Midbrain (tissue), 1 donor: ENCODE measurements around the gene EPDR1.
"Not testable (repeated sequence)": the region's sequence is repeated elsewhere in the genome, so short reads cannot be mapped to it uniquely, and the experiment has no call there.

Source experiments
- DNase-seq: peaks from one replicate; lab custom pipeline; 2025; lab: John Stamatoyannopoulos, UW

Gene EPDR1

DNA sequence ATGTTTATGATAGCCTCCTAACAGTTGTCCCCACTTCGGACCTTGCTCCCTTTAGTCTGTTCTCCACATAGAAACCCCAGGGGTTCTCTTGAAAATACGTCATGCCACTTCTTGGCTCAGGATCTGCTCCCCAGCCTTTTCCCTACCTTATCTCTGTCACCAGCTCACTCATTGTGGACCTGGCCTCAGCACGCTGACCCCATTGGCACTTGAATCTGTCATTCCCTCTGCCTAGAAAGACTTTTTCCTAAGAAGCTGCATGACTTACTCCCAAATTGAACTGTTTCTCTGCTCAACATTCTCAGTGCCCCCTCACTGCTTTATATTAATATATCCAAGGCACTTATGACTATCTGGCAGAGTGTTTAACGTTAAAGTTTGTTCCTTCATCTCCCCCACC lies 8.4 kb downstream of the EPDR1 start:
- no peak for DNase-seq

DNA sequence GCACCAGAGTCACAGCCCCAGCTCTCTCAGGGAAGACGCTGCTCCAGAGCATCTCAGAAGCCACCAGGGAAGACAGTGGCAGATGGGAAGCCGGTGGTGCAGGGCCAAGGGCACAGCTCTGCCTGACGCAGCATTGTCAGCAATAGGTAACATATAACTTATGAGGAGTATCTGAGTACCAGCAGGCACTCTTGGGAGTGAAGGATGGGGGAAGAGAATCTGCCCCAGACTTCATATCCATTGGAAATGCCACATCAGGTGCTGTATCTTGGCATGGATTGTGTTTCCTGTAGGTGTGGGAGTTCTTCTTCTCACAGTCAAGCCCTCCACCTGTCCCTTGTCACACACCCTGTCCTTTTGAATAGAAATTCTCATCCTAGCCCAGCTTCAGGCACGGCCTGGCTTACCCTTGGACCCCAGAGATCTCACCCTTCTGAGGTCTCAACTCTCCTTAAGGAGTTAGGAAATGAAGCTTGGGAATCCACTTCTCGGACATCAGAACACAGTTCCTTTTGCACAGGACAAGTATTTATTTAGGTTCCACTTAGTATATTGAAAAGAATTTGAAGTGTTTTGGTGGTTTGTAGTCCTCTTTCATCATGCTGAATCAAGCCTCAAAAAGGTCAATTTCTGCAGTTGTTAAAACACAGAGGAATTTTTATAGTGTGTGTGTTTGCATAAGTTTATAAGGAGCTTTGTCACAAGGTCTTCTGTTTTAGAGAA lies 9.9 kb downstream of the EPDR1 start:
- no peak for DNase-seq

DNA sequence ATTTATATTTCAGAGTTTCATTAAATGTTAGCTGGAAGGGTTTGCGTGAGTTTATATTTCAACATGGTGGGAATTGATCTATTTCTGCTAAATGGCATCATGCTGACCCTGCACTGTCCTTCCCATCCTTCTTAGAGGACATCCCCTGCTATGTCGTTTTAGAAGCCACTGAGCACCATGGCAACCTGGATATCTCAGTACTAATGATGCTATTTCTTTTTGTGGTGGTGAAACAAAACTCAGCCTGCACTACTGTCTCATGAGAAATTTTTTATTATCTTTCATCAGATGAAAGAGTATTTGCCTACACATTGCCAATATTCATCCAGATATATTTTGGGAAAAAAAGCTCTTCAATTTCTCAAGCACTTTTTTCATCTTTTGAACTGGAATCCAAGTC lies 12.1 kb downstream of the EPDR1 start:
- DNase-seq, result no peak

DNA sequence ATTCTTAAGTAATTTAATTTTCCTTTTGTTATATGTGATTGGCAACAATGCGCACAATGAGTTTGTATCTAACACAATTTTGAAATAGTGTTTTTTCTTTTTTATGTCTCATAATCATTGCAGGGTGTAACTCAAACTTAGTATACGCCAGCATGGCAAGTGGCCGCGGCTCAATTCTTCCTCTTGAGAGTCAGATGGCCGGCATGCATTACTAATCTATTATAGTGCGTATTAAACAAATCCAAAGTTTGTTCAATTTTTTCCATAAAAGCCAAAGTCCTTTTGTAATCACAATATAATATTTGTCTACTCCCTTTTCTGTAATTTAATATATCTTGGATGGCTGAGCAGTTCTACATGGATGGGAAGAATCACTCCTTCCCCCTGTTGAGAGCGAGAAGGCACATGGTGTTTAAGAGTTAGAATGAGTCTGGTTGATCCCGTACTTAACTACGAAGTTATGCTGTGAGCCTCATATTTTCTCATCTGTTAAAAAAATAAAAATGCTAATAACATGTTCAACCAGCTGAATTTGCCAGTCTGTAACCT lies 12.7 kb downstream of the EPDR1 start:
- DNase-seq, result no peak

DNA sequence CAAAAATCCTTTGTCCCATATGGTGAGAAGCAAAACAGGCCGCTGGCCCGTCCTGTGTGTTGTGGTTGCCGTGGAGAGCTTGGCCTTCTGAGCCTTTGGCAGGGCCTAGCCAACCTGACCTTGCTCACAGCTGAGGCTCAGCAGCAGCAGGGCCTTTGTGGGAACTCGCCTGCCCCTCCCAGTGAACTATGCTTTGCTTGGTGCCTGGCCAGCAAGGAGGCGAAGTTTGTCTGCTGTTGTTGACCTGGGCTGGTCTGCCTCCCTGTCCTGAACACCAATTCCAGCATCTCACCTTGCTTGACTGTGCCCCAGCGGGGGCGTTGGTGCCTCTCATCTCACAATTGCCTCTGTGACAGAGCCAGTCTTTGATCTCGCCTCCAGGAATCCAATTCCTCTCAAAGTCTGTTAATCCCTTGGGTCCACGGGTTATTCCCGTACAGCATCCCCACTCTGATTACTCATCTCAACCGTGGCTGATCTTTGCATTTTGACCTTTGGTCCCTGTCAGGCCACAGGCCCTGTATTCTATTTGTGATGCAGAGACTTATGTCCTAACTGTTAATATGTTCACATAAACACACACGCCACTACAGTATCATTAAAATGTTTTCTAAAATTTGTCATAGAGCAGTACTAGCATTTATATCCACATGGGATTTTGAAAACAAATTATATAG lies 22.6 kb downstream of the EPDR1 start:
- peak; percentile 36 for DNase-seq

DNA sequence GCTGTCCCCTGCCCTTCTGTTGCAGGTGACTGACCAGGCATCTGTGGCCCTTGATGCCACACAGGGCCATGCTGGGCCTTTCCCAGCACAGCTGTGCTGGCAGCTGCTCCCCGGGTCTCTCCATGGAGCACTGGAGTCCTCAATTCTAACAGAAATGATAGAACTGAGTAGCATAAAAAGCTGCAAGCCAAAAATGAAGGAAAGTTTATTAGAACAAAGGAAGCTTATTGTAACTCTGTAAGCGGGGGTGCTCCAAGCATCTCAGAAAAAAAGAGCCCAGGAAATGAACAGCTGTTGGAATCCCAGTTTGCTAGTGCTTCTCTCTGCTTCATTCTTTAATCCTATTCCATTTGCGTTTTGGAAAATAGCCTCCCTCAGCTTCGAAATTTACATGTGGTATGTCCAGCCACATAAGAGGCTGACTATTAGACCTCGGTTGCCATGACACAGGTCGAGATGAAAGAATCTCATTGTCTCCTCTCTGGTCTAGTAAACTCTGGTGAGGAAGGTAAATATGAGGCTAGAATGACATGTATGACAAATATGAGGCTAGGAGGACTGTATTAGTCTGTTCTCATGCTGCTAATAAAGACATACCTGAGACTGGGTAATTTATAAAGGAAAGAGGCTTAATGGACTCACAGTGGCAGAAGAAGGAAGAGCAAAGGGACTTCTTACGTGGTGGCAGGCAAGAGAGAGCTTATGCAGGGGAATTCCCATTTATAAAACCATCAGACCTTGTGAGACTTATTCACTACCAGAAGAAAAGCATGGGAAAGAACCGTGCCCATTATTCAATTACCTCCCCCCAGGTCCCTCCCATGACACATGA lies 23.7 kb downstream of the EPDR1 start:
- peak; percentile 33 for DNase-seq

DNA sequence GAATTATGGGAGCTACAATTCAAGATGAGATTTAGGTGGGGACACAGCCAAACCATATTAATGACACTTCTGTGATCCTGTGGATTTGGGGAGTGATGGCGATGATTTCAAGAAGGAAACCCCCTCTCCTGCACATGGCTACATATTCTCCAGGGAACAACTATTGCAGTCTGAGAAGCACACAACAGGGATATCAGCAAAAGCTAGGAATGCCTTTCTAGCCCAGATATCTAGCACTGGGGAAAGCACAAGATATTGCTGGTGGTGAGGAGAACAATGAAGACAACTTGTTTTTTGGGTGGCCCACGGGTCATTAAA lies 24.3 kb downstream of the EPDR1 start:
- no peak for DNase-seq

DNA sequence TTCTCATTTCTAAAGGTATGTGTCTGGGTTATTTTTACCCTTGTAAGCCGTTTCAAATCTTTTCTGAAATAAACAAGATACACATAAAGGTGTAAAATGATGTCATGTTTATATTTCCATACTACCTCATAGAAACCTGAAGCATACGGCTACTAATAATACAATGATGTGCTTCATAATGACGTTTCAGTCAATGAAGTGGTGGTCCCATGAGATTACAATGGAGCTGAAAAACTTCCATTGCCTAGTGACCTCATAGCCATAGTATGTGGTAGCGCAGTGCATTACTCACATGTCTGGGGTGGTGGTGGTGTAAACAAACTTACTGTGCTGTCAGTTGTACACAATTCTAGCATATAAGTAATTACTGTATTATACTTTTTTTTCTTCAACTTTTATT lies 24.9 kb downstream of the EPDR1 start:
- DNase-seq, result no peak

DNA sequence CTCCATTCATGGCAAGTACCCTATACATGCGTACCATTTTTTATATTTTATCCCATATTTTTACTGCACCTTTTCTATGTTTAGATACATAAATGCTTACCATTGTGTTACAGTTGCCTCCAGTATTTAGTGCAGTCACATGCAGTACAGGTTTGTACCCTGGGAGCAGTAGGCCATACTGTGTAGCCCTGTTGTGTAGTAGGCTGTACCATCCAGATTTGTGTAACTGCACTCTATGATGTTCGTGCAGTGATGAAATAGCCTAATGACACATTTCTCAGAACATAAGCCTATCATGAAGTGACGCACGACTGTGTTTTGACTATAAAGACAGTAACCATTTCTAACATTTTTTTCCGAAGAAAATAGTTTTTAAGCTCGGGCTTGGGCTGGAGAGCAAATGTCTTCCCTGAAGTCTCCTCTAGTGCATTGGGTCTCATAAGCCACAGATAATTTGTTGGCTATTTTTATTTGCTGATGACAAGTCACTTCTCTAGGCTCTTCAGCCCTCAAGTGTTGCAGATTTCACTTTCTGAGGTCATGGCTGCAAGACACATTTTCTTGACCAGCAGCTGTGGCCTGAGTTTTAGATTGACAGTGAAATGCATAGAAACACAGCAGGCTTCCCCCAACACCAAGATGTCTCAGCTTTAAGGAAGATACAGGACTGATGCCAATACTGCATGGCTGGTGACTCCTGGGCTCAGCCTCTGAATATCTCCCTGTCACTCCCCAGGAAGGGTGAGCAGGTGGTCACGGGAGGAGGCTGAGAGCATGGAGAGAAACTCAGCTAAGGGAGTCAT lies 26.9 kb downstream of the EPDR1 start:
- DNase-seq, result no peak

DNA sequence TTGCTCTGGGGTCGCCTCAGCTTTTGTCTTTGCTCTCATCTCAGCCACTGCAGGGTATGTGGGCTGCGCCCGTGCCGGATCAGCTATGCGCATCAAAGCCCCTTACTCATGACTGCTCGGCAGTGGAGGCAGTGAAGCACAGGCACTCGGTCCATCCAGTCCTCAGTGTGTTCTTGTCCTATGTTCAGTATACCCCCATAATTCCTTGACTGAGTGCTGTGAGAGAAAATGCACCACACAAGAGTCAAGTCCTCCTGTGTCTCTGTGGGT lies 27.4 kb downstream of the EPDR1 start:
- no peak for DNase-seq

DNA sequence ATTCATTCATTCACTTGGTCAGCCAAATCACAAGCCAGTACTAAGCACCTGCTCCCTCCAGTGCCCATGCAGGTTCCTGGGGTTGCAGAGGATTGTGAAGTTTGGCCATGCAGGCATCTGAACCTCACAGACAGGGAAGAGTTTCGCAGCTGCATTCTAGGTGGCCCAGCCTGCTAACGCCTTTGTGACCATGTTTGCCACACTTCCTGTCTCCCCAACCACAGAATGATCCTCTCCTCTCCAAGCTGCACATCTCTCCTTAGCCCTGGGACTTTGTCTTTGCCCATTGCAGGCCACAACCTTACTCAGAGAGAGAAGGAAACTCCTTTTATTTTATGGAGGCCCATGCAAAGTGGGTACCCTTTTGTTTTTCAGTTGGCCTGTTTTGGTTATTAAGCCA lies 31.8 kb downstream of the EPDR1 start:
- DNase-seq, result no peak

DNA sequence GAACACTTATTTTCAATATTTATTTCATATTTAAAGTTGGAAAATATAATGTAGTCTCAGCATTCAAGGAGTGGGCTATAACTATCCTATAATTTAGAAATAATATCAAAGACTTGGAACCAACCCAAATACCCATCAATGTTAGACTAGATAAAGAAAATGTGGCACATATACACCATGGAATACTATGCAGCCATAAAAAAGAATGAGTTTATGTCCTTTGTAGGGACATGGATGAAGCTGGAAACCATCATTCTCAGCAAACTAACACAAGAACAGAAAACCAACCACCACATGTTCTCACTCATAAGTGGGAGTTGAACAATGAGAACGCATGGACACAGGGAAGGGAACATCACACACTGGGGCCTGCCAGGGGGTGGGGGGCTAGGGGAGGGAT lies 33.8 kb downstream of the EPDR1 start:
- DNase-seq, result not testable (repeated sequence)

DNA sequence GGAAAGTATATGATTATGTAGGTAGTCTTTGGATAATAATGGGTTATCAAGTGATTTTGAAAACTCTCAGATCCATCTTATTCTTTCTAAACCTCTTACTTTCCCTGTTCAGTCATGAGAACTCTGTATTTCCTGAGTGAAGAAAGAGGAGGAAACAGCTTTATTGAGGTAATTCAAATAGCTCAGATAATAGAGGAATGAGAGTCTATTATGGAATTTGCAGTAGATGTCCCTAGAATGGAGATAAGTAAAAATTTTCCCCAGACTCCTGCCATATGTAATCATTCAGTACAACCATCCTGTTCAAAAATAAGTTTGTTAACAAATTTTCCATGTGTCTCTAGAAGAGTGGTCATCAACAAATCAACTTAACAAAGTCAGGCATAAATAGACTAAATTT lies 36.4 kb downstream of the EPDR1 start:
- no peak for DNase-seq

DNA sequence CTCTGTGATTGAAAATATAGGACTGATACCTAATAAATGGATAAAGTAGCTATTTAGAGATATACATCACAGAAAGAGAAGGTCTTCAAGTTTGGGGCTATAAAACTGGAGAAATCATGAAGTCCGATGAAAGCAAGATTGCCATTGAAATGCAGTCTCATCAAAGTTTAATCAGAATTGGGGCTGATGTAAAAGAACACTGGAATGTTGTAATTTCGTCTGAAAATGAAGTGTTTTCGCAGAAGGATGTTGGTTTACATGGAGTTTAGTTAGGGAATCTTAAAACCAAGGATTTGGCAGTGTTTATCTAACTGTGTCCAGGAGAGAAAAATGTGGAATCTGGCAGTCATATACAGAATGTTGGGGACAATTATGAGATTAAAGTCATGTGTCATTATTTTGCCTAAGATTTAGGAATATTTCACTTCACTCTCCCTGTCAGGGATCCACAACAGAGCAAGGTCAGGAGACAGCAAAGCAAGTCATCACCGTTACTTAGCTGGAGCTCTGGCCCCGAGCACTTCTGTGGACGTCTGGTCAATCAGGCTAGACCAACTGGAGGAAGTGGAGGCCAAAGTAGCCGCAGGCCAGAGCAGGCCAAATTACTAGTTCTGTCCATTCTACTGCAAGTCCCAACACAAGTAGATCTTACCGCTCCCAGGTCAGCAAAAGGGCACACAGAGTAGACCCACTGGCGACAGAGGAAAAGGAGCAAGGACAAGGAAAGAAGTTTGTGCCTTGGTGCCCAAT lies 37.0 kb downstream of the EPDR1 start:
- no peak for DNase-seq

DNA sequence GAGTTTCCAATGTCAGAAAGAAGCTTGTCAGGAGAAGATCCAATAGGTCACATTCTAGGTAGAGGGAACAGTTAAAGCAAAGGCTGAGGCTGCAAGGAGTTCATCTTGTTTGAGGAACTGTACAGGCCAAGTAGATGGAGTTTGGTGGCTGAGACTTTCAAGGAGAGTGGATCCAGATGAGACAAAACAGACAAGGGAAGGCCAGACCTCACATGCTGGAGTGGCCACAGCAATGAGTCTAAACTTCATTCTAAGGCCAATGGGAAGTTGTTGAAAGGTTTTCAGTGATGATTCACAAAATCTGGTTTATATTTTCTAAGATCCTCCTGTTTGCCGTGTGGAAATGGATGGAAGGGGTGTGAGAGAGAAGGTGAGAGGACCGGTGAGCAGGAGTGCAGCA lies 40.0 kb downstream of the EPDR1 start:
- DNase-seq, result no peak

DNA sequence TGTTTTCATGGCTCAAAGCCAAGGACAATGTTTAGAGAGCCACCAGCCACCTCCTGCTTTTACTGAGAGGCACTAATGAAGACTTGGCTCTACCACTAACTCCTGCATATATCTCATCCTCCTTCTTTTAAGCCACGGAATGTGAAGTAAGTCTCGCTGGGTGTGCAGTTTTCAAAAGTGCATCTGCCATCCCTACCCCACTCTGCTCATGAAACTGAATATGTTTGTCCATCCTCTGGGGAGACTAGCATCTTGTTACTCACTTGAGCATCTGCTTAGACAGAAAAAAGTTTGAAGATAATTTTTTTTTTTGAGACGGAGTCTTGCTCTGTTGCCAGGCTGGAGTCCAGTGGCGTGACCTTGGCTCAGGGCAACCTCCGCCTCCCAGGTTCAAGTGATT lies 40.8 kb downstream of the EPDR1 start:
- no peak for DNase-seq

DNA sequence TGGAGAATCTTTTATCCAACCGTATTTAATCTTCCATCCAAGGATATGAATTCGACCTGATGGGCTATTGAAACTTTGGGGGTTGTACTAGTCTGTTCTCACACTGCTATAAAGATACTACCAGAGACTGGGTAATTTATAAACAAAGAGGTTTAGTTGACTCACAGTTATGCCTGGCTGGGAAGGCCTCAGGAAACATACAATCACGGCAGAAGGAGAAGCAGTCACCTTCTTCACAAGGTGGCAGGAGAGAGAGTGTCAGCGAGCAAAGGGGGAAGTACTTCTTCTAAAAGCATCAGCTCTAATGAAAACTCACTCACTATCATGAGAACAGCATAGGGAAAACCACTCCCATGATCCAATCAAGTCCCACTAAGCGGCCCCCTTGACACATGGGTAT lies 43.8 kb downstream of the EPDR1 start:
- no peak for DNase-seq

DNA sequence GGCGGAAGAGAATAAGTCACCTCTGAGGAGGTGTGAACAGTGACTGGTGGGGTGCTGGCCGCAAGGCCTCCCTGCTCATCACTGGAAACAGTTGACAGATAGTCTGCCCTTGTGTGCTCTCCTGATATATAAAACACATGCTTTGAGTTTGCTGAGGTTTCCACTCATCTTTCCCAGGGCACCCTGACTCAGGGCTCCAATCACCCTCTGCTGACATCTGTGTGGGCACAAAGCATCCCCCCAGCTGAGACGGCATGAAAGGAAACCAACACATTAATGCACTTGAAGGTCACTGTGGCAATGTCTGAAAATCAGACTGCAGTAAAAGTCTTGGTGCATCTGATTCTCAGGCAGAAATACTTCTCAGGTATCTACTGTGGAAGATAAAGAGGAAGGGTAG lies 49.8 kb downstream of the EPDR1 start:
- DNase-seq, result no peak

DNA sequence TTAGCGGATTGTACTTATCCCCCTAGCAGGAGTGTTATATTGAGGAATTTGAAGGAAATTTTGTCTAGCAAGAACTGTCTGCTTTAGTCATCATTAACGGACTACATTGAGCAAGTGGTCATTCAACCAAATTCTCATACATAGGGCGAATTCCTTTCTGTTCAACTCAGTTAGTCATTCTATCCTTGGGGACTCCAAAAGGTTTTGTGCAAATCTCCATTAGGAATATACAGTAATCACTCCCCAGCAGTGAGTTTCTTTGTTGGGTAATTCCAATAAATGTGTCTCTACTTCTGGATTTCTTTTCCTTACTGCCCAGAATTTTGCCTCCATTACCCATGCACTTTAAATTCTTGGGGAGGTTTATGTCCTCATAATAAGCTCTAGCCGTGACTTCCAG lies 51.1 kb downstream of the EPDR1 start:
- DNase-seq, result no peak

DNA sequence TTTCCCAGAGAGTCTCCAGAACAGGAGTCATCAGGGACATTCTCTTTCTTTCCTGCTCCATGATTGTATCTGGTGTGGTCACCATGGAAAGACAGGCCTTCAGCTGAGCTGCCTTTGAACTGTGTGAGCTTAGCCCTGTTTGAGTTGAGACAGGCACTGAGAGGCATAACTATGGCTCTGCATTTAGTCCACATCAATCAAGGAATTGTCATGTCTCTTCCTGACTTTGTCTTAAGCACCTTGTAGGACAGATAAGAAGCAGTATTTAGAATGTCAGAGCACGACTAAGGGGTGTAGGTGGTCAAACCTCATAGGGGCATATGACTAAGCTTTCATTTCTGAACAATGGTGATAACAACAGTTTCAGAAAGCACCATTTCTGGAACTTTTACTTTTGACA lies 53.5 kb downstream of the EPDR1 start:
- no peak for DNase-seq

DNA sequence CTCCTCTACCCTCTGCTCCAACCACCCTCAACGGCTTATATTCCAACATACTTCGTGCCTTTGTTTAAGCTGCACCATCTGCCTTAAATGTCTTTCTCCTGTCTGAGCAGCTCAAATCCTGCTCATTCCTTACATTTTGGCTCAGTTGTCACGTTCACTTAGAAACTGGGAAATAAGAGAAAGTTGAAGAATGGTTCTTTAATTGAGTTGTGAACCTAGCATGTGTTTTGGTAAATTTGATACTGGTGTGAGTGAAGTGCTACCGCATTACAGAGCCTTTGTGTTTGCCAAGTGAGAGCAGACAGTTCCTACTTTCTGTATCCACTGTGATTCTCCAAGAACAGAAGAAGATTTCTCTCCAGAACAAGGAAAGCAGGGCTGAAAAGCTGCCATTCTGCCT lies 54.3 kb downstream of the EPDR1 start:
- DNase-seq, result no peak

DNA sequence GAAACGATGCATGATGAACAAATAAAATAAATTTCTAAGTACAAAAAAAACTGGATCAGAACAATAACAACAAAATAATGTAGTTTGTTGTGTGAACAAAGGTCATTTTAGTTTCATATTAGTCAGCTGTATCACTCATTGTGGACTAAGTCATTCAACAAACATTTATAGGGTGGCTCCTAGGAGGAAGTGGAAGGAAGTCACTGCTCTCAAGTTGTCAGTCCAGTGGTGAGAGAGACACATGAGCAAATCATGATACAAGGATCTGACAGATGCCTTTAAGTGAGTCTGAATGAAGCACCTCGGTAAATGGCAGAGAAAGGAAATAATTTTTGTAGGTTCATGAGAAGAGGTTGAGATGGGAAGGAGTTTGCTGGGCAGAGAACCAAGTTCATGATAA lies 56.8 kb downstream of the EPDR1 start:
- no peak for DNase-seq
